Measurements from ENCODE around the gene USE1.

The USE1 gene

DNA sequence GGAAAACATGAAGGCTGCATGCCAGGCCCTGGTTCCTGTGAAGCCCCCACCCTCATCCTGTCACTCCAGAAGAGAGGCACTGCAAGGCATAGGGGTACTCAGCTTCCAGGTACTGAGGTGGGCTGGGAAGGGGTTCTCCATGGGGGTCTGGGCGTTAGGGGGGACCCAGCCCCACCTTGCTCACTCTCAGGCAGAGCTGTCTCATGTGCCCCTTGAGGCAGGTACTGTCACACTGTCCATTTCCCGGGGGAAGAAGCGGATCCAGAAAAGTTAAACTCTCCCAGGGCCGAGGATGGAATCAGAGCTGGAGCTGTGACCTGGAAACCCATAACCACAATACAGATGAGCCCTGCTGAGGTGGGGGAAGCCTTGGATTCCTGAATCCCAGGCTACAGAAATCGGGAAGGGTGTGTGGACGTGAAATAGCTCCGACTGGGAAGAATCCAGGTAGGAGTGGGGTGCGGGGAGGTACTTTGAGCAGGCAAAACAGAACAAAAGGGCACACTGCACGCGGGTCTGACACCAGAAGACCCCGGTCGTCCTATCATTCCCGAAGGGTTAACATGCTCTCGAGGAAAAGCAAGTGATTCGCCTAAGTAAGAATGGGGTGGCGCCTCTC is 540 bp upstream of the USE1 start:
- peak overlapping the region; percentile 99 for H3K27ac Mint-ChIP-seq
- CTCF ChIA-PET: interaction anchor here (1.9 kb wide), 1 partner anchor 20 kb away, joined by 5 read pairs; no protein-coding TSS in a partner anchor
- H3K27me3 Mint-ChIP-seq: no peaks in the 10 kb centered on the region
- DNase-seq: no peak
- peaks cover 52% of the 10 kb centered on the region for H3K36me3 Mint-ChIP-seq
- H3K9me3 Mint-ChIP-seq: no peaks in the 10 kb centered on the region
- peaks cover 28% of the 10 kb centered on the region for H3K4me1 Mint-ChIP-seq
- H3K4me3 Mint-ChIP-seq: peak overlapping the region; percentile 89

DNA sequence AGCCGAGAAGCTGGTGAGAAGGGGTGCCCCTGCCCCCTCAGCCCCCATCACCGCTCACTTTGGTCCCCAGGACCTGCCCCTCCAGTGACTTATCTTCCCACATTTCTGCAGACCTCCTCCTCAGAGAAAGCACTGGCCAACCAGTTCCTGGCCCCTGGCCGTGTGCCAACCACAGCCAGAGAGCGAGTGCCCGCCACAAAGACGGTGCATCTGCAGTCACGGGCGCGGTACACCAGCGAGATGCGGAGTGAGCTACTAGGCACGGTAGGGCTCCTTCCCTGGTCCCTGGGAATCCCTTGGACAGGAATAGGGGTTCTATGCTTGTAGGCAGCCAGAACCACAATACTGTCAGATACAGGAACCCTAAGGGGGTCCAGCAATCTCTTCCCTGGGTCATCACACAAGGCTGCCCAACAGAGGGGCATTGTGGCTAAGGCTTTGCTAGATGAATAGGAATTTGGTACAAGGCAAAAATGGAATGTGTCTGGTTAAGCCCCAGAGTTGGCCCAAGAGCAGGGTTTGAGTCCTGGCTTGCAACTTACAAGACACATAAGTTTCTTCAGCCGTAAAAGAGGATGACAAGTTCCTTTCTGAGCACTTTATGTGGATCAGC is 1.0 kb downstream of the USE1 start:
- Mint-ChIP-seq H3K4me1 (peaks cover 25% of the 10 kb centered on the region), H3K9me3 (no peaks in the 10 kb centered on the region), H3K36me3 (peaks cover 45% of the 10 kb centered on the region), H3K27ac (peak overlapping the region; percentile 99), H3K4me3 (peak overlapping the region; percentile 89), H3K27me3 (peaks cover 4% of the 10 kb centered on the region)
- no peak for DNase-seq
- CTCF ChIA-PET: no interaction called here

DNA sequence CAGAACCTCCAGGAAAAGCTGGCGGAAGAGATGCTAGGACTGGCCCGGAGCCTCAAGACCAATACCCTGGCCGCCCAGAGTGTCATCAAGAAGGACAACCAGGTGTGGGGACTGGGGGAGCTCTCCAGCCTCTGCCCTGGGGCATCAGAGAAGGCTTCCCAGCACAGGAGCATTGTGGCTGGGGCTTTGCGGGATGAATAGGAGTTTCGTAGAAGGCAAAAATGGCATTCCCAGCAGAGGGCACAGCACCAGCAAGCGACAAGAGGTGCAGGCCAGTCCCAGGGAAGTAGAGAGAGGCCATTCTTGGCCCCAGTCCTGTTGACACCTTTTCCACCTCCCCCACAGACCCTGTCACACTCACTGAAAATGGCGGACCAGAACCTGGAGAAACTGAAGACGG is 4.1 kb downstream of the USE1 start:
- CTCF ChIA-PET: no interaction called here
- Mint-ChIP-seq H3K27ac (no peak overlapping the region), H3K4me3 (no peak overlapping the region), H3K27me3 (peaks cover 4% of the 10 kb centered on the region), H3K9me3 (no peaks in the 10 kb centered on the region), H3K4me1 (peaks cover 24% of the 10 kb centered on the region), H3K36me3 (peaks cover 30% of the 10 kb centered on the region)
- DNase-seq: no peak

DNA sequence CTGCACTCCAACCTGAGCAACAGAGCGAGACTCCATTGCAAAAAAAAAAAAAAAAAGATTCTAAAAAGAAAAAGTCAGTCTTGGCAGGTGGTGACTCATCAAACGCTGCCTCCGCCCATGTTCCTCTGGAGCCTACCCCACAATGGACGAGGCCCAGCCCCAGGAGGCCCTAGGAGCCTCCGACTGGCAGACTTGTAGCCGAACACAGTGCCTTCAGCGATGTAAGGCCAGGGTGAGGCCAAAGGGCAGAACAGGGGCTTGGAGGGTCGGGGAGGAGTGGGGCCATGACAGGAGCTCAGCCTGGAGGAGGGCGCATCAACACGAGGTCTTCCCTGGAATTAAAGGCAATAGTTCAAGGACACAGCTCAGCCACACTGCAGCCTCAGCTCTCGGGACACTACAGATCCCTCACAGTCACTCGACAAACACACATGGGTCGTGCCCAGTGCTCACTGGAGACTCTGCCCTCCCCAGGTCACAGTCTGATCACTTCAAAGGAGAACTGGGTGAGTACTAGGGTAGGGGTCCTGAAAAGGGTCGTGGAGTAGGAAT is 5.1 kb downstream of the USE1 start:
- peaks cover 4% of the 10 kb centered on the region for H3K27me3 Mint-ChIP-seq
- H3K4me3 Mint-ChIP-seq: no peak overlapping the region
- H3K36me3 Mint-ChIP-seq: peaks cover 26% of the 10 kb centered on the region
- peaks cover 16% of the 10 kb centered on the region for H3K4me1 Mint-ChIP-seq
- DNase-seq: no peak
- no peaks in the 10 kb centered on the region for H3K9me3 Mint-ChIP-seq
- CTCF ChIA-PET: no interaction called here
- H3K27ac Mint-ChIP-seq: no peak overlapping the region

DNA sequence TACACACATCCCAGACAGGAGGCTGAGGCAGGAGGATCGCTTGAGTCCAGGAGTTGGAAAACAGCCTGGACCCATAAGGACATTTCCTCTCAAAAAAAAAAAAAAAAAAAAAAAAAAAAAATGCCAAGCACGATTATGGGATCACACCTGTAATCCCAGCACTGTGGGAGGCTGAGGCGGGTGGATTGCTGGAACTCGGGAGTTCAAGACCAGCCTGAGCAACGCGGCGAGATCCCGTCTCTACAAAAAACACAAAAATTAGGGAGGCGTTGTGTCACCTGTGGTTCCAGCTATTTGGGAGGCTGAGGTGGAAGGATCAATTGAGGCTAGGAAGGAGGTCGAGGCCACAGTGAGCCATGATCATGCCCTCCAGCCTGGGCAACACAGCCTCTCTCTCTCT is 9.9 kb downstream of the USE1 start:
- CTCF ChIA-PET: no interaction called here
- peaks cover 4% of the 10 kb centered on the region for H3K27me3 Mint-ChIP-seq
- no peaks in the 10 kb centered on the region for H3K9me3 Mint-ChIP-seq
- H3K36me3 Mint-ChIP-seq: peaks cover 8% of the 10 kb centered on the region
- DNase-seq: no peak
- H3K4me1 Mint-ChIP-seq: peaks cover 15% of the 10 kb centered on the region
- H3K4me3 Mint-ChIP-seq: peak overlapping the region; percentile 84
- no peak overlapping the region for H3K27ac Mint-ChIP-seq

DNA sequence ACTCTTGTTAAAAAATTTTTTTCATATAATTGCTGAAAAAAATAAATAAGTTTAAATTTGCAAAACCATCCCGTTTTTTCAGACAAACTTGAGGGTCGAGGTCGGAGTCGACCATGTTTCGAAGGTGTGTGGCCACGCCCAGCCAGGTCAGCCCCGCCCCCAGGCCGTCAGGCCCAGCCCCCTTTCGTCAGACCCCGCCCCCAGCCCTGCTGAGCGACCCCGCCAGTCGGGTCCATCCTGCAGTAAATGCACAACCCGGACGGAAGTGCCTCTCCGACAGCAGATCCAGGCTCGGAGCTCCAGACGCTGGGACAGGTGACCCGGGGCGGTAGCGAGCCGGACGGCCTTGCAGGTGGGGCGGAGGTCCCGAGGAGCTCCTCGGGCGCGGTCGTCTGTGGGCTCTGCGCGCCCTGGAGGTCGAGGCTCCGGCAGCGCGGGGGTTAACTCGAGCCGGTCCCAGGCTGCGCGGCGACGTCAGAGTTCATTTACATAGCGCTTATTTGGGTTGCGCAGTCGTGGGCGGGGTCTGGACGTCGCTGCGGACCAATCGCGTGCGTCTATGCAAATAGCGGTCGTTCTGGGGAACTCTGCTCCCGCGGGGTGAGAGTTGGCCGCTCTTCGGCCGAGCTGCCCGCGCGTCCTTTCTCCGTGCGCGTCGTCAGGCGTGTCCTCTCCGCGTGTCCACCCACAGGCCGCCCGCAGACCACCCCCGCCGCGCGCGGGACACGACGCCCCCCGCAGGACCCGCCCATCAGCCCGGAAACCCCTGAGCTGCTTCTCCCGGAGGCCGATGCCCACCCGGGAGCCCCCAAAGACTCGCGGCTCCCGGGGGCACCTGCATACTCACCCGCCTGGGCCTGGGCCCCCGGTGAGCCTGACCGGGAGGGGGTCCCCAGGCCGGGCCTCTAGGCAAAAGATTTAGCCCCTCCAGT is 11.1 kb downstream of the USE1 start, which contains the start of gene OCEL1:
TSS of gene OCEL1 (plus strand) at position 225 of the 932 bp plus-strand sequence. CDS start at position 247, 22 bp downstream.
- Mint-ChIP-seq H3K36me3 (peaks cover 13% of the 10 kb centered on the region), H3K4me3 (peak within 1 kb of the TSS; percentile 84), H3K9me3 (no peaks in the 10 kb centered on the region), H3K27me3 (no peaks in the 10 kb centered on the region), H3K4me1 (peaks cover 12% of the 10 kb centered on the region), H3K27ac (peak within 1 kb of the TSS; percentile 97)
- CTCF ChIA-PET: no interaction called here
- peak; percentile 99 for DNase-seq

DNA sequence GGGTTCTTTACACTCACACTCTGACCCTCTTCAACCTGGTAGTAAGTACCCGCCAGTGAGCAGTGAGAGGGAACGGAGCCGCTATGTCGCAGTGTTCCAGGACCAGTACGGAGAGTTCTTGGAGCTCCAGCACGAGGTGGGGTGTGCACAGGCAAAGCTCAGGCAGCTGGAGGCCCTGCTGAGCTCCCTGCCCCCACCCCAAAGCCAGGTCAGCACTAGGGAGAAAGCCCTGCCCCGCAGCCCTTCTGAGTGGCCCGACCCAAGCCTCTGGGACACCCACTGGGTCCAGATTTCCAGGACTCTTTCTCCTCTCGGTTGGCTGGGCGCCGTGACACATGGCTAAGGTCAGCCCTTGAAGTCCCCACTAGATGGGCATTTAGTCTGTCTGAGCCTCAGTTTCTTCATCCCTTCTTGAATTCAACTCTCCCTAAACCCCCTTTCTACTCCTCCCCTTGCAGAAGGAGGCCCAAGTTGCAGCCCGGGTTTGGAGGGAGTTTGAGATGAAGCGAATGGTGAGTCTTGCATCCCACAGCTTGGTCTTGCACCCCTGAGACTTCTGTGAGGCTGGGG is 12.7 kb downstream of the USE1 start:
- H3K4me3 Mint-ChIP-seq: no peak overlapping the region
- H3K27ac Mint-ChIP-seq: peak overlapping the region; percentile 65
- CTCF ChIA-PET: no interaction called here
- H3K36me3 Mint-ChIP-seq: peaks cover 18% of the 10 kb centered on the region
- no peaks in the 10 kb centered on the region for H3K27me3 Mint-ChIP-seq
- no peaks in the 10 kb centered on the region for H3K9me3 Mint-ChIP-seq
- no peak for DNase-seq
- H3K4me1 Mint-ChIP-seq: peaks cover 12% of the 10 kb centered on the region

DNA sequence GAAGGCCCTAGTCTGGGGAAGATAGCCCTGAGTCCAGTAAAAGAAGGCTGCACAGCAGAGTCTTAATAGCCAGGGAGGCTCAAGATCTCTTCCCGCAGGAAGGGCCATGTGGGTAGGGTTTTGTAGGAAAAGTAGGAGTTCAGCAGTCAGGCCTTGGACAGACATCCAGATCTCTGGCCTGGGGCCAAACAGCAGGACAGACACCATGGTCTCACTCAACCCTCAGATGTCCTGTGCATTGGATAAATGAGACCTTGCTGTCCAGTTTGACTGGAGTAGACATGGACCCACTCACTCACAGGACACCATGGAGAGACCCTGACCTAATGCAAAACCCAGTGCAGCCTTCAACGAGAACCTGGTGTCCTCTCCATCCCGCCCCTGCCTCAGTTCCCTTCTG is 14.7 kb downstream of the USE1 start:
- no peak overlapping the region for H3K27ac Mint-ChIP-seq
- no peaks in the 10 kb centered on the region for H3K9me3 Mint-ChIP-seq
- H3K4me1 Mint-ChIP-seq: peaks cover 25% of the 10 kb centered on the region
- DNase-seq: no peak
- peaks cover 18% of the 10 kb centered on the region for H3K36me3 Mint-ChIP-seq
- no peaks in the 10 kb centered on the region for H3K27me3 Mint-ChIP-seq
- H3K4me3 Mint-ChIP-seq: no peak overlapping the region
- CTCF ChIA-PET: no interaction called here

DNA sequence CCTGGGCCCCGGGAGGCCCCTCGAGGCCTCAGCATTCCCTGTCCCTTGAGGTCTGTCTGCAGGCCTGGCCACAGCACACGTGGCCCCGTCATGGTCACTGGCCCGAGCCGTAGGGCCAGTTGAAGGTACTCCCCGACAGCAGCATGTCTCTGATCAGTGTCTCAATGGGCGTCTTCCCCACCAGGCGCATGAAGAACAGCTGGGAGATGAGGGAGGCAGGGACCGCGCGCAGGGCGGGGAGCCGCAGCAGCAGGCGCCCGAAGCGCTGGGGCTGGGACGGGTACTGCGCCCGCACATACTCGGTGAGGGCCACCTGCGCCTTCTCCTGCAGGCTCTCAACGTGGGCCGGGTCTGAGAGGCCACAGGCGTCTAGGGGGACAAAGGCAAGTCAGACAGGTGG is 17.1 kb downstream of the USE1 start:
- no peak for DNase-seq
- Mint-ChIP-seq H3K4me1 (peaks cover 27% of the 10 kb centered on the region), H3K9me3 (no peaks in the 10 kb centered on the region), H3K4me3 (no peak overlapping the region), H3K36me3 (peaks cover 15% of the 10 kb centered on the region), H3K27ac (no peak overlapping the region), H3K27me3 (no peaks in the 10 kb centered on the region)
- CTCF ChIA-PET: no interaction called here

DNA sequence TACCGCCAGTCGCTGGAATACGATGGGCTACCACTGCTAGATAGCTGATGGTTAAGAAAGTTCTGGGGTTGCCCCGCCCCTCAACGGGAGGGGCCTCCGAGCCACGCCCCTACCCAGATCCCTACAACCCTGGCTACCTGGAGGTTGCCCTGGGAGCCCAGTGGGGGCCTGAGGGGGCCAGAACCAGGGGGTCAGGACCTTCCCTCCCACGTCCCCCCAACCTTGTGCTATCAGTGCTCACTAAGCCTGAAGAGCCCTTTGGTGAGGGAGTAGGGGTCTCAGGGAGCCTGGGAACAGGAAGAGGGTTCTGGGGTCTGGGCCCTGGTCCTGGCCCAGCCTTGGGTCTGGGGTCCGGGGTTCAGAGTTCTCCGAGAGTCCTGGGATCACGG is 19.7 kb downstream of the USE1 start:
- Mint-ChIP-seq H3K27ac (peak overlapping the region; percentile 88), H3K9me3 (no peaks in the 10 kb centered on the region), H3K36me3 (peaks cover 10% of the 10 kb centered on the region), H3K4me1 (peaks cover 28% of the 10 kb centered on the region), H3K4me3 (peak overlapping the region; percentile 81), H3K27me3 (no peaks in the 10 kb centered on the region)
- peak; percentile 81 for DNase-seq
- CTCF ChIA-PET: interaction anchor here (0.9 to 1.4 kb wide), 6 partner anchors 11 to 160 kb away, joined by 3 to 8 read pairs (median 5); partner anchors contain the start of genes HAUS8, NR2F6 and USE1

DNA sequence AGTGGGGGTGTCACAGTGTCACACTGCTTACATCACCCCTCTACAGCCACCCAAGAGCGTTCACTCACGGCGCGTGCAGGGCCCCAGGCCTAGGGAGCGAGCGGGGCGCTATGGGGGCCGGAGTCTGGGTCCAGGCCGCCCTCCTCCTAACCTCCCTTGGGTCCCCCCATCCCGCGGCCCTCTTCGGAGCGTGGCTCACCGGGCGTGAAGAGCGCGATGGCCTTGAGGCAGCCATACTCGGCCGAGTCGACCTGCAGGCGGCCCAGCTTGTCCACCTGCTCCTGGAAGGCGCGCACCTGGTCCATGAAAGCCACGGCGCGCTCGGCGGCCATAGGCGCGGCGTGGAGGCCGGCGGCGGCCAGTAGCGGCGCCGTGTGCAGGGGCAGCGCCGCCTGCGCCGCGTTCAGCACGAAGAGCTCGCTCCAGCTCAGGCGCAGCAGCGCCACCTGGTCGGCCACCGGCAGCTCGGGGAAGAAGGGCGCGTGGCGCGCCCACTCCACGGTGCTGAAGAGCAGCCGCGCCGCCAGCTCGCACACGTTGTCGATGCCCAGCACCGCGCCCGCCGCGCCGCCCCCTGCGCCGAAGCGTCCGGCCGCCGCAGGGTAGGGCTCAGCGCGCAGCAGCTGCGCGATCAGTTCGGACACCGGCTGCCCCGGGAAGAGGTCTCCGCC is 20.3 kb downstream of the USE1 start:
- H3K9me3 Mint-ChIP-seq: no peaks in the 10 kb centered on the region
- H3K4me1 Mint-ChIP-seq: peaks cover 28% of the 10 kb centered on the region
- peak; percentile 87 for DNase-seq
- peak overlapping the region; percentile 81 for H3K4me3 Mint-ChIP-seq
- H3K27ac Mint-ChIP-seq: peak overlapping the region; percentile 88
- peaks cover 7% of the 10 kb centered on the region for H3K36me3 Mint-ChIP-seq
- peaks cover under 1% of the 10 kb centered on the region for H3K27me3 Mint-ChIP-seq
- CTCF ChIA-PET: interaction anchor here (0.6 to 1.4 kb wide), 9 partner anchors 10 to 365 kb away, joined by 3 to 6 read pairs (median 3); partner anchors contain the start of genes HAUS8 and NR2F6

DNA sequence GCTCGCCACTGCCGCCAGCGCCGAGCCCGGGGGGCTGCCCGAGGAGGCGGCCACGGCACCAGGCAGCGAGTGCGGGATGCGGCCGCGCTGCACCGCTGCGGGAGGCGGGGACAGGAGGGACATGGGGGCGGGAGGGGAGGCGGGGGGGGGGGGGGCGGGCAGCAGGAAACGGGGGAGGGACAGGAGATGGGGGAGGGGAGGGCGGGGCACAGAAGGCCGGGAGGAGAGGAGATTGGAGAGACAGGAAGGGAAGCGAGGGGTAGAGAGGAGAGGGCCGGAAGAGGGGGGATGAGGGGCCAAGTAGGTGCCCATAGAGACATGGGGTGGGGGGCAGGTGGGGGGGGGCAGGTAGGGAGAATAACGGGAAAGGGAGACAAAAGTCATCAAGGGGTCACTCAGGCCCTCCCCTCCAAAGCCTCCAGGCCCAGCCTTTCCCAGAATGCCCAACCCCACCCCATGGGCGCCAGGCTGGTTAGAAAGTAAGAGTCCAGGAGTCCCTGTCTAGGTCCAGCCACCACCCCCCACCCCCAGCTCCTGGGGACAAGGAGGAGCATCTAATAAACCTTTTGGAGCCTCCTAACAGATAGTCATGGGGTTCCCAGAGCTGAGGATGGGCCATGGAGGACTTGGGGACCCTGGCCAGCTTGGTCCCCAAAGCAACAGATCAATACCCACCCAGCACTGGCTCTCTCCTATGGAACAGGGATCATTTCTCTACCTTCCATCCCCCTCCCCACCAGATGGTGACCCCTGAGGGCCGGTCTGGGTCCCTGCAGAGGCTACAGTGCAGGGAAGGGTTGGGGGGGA is 21.0 kb downstream of the USE1 start:
- CTCF ChIA-PET: interaction anchor here (0.6 to 1.4 kb wide), 9 partner anchors 9 to 170 kb away, joined by 3 to 6 read pairs (median 3); partner anchors contain the start of genes BABAM1, HAUS8 and NR2F6
- Mint-ChIP-seq H3K4me3 (peak overlapping the region; percentile 81), H3K9me3 (no peaks in the 10 kb centered on the region), H3K4me1 (peaks cover 28% of the 10 kb centered on the region), H3K36me3 (peaks cover 5% of the 10 kb centered on the region), H3K27ac (peak overlapping the region; percentile 55), H3K27me3 (peaks cover 8% of the 10 kb centered on the region)
- DNase-seq: peak; percentile 35

Measured in activated naive CD4-positive, alpha-beta T cell treated with anti-CD3 and anti-CD28 coated beads, Interleukin-2, amount 10 ng/mL, durations not matched to agents 7 days and 5 days (primary cell).